ENCODE results near the gene LRRD1.

LRRD1 gene

GRCh38 chr7:92161271-92161670 lies 17.7 kb downstream of the LRRD1 start:
- no peak for TF ChIP-seq MYC (IDR thresholded peaks at IDR 0.05; ENCODE audit: low read depth, low read length)
- TF ChIP-seq POLR2A (IDR thresholded peaks at IDR 0.05; ENCODE audit: extremely low read depth, insufficient read length) = no peak
- no peak for TF ChIP-seq CTCF (IDR thresholded peaks at IDR 0.05; ENCODE audit: low read depth, low read length)
- no peak for TF ChIP-seq MAX (IDR thresholded peaks at IDR 0.05; ENCODE audit: low read depth, low read length)
- no peak overlapping the region for H3K4me3 ChIP-seq (ENCODE audit: low read depth, low read length)
- DNase-seq (ENCODE audit: low read depth) = no peak

- no peak for TF ChIP-seq MAX (IDR thresholded peaks at IDR 0.05; ENCODE audit: low read depth, low read length)
- no peak for TF ChIP-seq CTCF (IDR thresholded peaks at IDR 0.05; ENCODE audit: low read depth, low read length)
- no peak for TF ChIP-seq POLR2A (IDR thresholded peaks at IDR 0.05; ENCODE audit: extremely low read depth, insufficient read length)
- TF ChIP-seq MYC (IDR thresholded peaks at IDR 0.05; ENCODE audit: low read depth, low read length) = no peak
These were observed 20.0 kb downstream of the LRRD1 start for GRCh38 chr7:92158660-92159575.

GRCh38 chr7:92156990-92157389 lies 22.0 kb downstream of the LRRD1 start:
- no peak for DNase-seq (ENCODE audit: low read depth)
- TF ChIP-seq POLR2A (IDR thresholded peaks at IDR 0.05; ENCODE audit: extremely low read depth, insufficient read length) (no peak), MAX (IDR thresholded peaks at IDR 0.05; ENCODE audit: low read depth, low read length) (no peak), CTCF (IDR thresholded peaks at IDR 0.05; ENCODE audit: low read depth, low read length) (no peak), MYC (IDR thresholded peaks at IDR 0.05; ENCODE audit: low read depth, low read length) (no peak)
- H3K4me3 ChIP-seq (ENCODE audit: low read depth, low read length) = no peak overlapping the region

More at GRCh38 chr7:92158660-92159575, 20.0 kb downstream of the LRRD1 start:
- no peak for DNase-seq (ENCODE audit: low read depth)
- no peak overlapping the region for H3K4me3 ChIP-seq (ENCODE audit: low read depth, low read length)

- TF ChIP-seq CTCF (IDR thresholded peaks at IDR 0.05; ENCODE audit: low read depth, low read length) = no peak
- no peak for TF ChIP-seq MAX (IDR thresholded peaks at IDR 0.05; ENCODE audit: low read depth, low read length)
- no peak for TF ChIP-seq POLR2A (IDR thresholded peaks at IDR 0.05; ENCODE audit: extremely low read depth, insufficient read length)
- TF ChIP-seq MYC (IDR thresholded peaks at IDR 0.05; ENCODE audit: low read depth, low read length) = no peak
- no peak overlapping the region for H3K4me3 ChIP-seq (ENCODE audit: low read depth, low read length)
- DNase-seq (ENCODE audit: low read depth) = no peak
These were observed 23.7 kb downstream of the LRRD1 start for GRCh38 chr7:92155108-92155739.

- TF ChIP-seq POLR2A (IDR thresholded peaks at IDR 0.05; ENCODE audit: extremely low read depth, insufficient read length) (no peak), MYC (IDR thresholded peaks at IDR 0.05; ENCODE audit: low read depth, low read length) (no peak), CTCF (IDR thresholded peaks at IDR 0.05; ENCODE audit: low read depth, low read length) (no peak), MAX (IDR thresholded peaks at IDR 0.05; ENCODE audit: low read depth, low read length) (no peak)
- DNase-seq (ENCODE audit: low read depth) = no peak
These were observed 28.4 kb downstream of the LRRD1 start for GRCh38 chr7:92150450-92151017.

More at GRCh38 chr7:92150450-92151017, 28.4 kb downstream of the LRRD1 start:
- no peak overlapping the region for H3K4me3 ChIP-seq (ENCODE audit: low read depth, low read length)

Measured in NB4 (cell line).